Measurements from ENCODE around the gene FER.
"Not testable (repeated sequence)": the region's sequence is repeated elsewhere in the genome, so short reads cannot be mapped to it uniquely, and the experiment has no call there.

The FER gene

DNA sequence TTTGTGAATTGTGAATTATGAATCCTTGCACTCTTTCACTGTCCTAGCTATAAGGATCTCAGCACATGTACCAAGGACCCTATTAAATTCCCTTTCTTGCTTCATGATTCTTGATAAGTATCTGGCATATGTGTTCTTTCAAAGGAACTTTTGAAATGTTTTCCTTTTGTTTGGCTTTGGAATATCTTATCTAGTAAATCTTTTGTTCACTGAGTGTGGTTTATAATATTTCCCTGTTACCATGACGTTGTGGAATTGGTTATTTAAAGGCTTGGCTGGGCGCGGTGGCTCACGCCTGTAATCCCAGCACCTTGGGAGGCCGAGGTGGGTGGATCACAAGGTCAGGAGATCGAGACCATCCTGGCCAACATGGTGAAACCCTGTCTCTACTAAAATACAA, 151.5 kb downstream of the FER start:
- not testable (repeated sequence) for DNase-seq

DNA sequence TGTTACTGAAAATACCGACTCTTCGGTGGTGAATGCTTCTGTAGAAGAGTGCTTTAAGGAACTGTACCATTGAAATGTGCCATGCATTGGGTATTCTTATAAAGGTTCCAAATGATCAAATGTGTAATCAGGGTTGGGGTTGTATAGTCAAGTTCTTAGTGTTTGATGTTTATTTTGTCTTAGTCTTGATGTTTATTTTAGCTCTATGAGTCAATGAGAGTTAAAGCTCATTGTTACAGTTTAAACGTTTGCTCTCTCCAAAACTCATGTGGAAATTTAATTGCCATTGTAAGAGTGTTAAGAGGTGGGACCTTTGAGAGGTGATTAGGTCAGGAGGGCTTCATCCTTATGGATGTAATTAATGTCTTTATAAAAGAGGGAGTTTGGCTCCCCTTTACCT, 153.0 kb downstream of the FER start:
- no peak for DNase-seq

DNA sequence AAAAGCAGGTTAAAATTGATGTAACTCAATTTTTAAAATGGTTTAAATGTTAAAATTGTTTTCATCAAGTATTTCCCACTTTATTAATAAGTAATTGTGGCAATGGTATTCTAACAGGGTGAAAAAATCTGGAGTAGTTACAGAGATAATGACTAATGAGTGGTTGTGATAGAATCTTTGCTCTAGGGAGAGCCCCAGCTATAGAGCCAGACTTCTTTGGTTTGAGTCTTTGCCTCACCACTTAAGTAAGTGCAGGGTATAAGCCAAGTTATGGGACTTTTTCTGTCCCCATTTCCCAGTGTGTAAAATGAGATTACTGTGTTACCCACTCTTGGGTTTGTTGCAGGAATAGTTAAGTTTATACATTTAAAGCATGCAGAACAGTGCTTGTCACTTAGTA, 158.1 kb downstream of the FER start:
- DNase-seq = no peak

DNA sequence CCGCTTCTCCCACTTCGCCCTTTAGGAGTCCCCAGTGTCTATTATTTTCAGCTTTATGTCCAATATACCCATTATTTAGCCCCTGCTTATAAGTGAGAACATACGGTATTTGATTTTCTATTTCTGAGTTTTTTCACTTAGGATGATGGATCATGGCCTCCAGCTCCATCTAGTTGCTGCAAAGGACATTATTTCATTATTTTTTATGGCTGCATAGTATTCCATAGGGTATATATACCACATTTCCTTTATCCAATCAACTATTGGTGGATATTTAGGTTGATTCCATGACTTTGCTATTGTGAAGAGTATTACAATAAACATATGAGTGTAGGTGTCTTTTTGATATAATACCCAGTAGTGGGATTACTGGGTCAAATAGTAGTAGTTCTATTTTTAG, 162.9 kb downstream of the FER start:
- DNase-seq = no peak

DNA sequence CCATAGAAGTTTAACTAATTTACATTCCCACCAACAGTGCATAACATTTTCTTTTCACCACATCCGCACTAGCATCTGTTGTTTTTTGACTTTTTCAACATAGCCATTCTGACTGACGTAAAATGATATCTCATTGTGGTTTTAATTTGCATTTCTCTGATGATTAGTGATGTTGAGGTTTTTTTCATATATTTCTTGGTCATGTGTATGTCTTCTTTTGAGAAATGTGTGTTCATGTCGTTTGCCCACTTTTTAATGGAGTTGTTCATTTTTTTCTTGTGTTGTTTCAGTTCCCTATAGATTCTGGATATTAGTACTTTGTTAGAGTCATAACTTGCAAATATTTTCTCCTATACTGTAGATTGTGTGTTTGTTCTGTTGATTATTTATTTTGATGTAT, 163.4 kb downstream of the FER start:
- DNase-seq = no peak

DNA sequence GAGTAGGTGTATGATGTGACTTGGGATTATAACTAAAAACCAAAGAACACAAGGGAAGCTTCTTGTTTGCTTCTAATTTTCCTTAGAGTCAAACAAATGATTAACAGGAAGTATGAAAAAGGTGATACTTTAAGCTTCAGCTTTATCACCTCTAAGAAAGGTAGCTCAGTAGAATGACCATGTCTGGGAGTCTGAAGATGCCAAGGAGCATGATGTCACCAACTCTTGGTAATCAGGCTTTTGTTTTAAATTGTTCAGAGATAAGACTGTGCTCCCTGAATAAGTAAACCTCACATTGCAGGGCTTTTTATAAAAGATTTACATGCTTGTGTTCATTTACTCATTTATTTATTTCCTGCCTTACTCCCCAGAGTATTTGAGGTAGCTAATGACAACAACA, 169.9 kb downstream of the FER start:
- DNase-seq = no peak

DNA sequence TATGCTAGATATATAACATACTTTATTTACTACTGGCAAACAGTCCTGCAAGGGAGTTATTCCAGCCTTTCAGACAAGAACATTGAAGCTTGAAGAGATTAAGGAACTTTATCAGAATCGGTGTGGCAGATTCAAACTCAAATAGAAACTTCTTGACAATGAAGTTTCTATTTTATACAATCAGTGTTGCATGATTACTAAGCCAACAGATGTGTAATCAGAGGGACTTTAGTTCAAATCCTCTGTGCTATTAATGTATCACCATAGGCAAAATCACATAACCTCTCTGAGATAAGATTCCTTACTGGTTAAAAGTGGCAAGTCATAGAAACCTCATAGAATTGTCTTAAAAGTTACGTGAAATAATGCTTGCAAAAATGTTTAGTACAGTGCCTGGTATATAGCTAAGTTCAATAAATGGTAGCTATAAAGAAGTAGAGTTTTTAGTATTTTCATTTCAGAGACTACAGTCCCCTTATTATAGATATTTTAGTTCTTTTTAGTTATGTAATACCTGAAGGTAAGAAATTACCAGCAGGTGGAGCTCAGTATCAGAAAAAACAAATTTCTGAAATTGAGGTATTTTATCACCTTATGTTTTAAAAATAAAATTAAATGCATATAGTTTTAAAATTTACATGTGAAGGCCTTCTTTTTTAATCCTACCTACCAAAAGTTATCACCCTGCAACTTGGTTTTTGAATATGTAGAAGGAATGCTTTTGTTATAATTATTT, 172.1 kb downstream of the FER start:
- no peak for DNase-seq

DNA sequence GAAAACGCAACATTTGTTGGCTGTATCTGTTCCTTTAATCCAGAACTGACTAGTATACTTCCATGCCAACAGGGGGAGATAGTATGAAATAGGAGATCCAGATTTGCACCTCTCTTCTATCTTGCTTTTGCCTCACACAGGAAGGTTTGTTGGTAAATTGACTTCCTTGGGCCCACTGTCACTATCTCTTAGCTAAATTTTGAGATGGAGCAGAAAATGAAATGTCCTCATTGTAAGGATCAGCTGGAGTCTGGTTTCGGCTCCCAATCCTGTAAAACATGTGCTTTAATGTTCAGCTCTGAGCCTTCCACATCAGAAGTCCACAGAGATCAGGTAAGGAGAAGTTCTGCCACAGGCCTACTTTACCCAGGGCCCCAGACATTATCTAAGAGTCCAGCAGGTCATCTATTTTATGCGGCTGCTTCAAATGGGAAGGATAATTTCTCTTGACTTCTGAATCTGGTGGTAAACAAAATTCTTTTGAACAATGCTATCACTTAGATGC, 176.8 kb downstream of the FER start:
- DNase-seq = no peak

DNA sequence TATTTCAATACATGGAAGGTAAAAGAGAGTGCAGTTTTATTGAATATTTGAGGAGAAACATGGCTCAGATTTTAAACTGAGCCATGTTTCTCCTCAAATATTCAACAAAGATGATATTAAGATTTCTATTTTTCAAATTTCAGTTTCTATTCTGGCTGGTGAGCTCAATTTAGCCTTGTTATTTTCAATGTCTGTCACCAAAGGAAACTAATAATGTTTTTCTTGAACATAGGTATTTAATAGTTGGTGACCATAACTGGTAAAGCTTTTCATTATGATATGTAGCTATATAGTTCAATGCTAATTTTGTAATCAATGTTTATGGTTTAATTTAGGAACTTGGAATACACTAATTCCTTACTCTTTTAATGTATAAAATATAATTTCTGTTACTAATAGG, 177.4 kb downstream of the FER start:
- DNase-seq = no peak

DNA sequence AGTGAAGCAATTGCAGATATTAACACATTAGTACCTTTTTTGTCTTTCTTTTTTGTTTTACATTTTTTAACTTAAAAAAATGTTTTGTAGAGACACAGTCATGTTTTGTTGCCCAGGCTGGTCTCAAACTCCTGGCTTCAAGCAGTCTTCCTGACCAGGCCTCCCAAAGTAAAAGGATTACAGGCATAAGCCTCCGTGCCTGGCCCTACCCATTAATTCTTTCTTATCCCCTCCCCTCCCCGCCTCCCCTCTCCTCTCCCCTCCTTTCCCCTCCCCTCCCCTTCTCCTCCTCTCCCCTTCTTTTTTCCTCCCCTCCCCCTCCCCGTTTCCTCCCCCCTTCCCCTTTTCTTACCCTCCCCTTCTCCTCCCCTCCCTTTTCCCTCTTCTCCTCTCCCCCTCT, 182.4 kb downstream of the FER start:
- no peak for DNase-seq

DNA sequence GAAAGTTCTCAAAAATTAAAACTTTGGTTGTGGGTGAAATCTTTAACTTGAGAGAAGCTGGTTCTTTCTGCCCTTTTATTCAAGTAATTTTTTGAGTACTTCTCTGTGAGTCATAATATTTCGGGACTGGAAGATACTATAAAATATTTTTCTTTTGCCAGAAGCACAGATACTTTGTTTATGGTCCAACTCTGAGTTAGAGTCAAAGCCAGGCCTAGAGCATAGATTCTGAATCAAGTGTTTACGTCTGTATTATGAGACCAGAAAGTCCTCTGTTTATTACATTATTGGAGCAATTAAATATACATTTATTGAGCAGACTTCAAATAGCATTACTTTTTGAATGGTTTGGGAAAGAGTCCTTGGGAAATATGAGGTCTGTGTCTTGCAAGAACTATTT, 187.9 kb downstream of the FER start:
- DNase-seq = no peak

DNA sequence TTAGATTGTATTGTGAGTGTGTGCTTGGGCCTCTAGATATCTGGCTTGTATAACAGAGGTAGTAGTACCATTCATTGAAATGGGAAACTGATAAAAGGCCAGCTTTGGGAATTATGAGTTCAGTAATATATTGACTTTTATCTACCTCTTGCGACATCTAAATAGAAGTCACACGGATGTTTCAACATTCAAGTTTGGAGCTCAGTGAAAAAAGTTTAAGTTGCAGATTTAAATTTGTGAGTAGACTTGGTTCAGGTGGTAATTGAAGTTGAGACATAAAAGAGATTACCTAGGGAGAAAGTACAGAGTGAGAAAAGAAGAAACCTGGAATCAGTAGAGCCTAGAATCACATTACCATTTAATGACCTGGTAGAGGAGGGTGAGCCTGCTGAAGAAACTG, 189.5 kb downstream of the FER start:
- DNase-seq = no peak

DNA sequence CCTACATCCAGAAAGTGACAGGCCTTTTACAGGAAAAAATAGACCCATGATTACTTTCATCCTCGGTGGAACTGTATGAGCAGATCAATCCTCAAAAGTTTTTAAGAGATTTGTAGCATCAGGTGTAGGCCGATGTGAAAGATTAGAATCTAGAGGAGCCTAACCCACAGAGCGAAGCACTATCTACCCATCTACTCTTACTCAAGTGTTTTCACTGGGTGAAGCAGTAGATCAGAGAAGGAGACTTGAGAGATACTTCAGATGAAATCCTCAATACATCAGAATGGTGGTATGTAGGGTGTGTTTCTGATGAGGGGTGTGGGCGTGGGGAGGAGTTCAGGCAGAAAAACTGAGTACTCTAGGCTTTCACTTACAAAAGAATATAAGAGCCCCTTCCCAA, 192.8 kb downstream of the FER start:
- no peak for DNase-seq

DNA sequence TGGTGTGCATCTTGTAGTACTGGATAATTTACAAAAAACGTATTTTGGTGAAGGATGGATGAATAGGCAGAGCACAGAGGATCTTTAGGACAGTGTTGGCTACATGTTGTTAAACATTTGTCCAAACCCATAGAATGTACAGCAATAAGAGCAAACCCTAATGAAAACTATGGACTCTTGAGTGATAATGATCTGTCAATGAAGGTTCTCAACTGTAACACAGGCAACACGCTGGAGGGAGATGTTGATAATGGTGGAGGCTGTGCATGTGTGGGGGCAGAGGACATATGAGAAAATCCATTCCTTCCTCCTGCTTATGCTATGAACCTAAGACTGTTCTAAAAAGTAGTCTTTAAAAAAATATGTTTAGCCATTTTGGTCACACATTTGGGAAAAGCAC, 194.0 kb downstream of the FER start:
- no peak for DNase-seq

DNA sequence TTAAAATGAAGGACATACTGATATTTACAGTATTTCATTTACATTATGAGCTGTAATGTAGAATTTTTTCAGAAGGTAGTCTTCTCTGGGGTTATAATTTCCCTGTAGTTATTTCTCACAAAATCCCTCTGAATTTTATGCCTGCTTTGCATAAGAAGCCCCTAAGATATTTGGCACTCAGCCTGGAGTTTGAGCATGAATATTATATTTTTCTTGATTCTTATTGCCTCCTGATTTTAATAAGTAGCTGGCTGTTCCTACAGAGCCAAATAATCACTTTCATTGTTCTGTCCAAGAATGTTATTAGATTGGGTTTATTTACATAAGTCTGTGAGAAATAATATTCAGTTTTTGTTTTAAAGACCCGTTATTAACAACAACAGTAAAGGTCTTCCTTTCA, 195.0 kb downstream of the FER start:
- DNase-seq = no peak

DNA sequence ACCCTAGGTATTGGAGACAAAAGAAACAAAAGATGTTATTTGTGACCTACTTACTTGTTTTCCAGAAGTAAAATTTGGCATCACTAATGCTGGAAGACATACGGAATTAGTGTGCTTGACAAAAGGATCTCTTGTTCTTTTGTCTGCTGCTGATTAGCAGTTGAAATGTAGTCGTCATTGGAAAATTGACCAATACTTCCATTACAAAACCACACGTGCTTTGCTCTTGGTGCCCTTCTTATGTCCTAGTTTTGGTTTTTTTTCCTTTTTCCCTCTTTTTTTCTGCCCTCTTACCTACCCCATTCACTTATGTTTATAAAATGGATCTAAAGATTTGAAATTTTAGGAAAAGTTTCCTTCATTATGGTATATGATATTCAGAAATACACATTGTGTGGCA, 197.4 kb downstream of the FER start:
- DNase-seq = no peak

DNA sequence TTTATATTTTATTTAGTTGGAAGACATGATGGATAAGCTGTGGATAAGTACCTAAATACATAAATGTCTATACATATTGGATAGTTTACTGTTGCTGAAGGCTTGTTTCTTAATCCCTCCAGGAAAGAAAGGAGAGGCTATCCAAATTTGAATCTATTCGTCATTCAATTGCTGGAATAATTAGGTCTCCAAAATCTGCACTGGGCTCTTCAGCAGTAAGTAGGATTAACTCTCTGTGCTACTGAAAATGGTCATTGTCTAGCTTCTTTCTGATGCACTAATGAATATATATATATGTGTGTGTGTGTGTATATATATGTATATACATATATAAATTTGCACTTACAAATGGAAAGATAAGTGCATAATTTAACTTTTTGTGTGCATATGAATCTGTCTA, 198.3 kb downstream of the FER start:
- DNase-seq = no peak

DNA sequence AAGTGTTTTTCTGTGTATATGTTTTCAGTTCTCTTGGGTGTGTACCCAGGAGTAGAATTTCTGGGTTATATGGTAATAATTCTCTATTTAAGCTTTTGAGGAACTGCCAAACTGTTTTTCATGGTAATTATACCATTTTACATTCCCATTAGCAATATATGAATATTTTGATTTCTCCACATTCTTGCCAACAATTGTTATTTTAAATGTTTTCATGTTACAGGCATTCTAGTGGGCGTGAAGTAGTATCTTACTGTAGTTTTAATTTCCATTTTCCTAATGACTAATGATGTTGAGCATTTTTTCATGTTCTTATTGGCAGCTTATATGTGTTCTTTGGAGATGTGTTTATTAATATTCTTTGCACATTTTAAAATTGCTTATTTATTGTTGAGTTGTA, 199.5 kb downstream of the FER start:
- DNase-seq = no peak

DNA sequence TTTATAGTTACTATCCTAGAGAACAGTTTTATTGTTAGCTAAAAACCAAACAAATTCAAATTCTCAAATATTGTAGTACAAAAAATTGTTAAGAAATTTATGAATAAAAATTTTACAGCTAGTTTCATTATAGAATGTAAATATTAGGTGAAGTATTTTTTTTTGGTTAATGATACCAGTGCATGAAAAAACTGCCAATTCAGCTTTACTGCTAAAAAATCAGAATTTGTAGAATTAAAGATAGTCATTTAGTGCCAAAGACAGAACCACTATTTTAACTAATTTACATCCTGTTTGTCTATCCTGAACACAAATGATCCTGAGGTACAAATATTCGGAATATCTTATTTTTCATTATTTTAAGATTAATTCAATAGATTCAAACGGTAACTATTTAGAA, 202.6 kb downstream of the FER start:
- no peak for DNase-seq

DNA sequence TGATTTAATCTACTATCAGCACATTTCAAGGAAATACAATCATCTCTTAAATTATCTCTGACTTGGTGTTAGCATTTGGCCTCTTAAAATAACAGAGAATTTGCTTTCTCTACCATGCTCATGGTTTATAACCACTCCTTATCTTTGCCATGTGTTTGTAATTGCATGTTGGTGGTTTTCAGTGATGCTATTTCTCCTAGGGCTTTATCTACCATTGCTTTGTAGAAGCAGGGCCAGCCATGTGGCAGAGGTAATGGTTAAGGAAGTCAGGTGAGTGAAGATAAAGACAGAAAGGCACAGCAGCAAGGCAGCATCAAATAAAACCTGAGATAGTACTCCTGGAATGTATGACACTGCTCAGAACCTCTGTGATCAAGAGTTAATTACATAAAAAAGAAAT, 206.2 kb downstream of the FER start:
- DNase-seq = no peak

DNA sequence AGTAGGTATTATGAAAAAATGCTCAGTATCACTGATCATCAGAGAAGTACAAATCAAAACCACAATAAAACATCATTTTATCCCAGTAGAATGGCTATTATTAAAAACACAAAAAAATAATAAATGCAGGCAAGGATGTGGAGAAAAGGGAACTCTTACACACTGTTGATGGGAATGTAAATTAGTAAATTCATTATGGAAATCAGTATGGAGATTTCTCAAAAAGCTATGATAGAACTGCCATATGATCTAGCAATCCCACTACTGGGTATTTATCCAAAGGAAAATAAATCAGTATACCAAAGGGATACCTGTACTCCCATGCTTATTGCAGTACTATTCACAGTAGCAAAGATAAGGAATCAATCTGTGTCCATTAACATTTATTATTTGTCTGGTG, 209.6 kb downstream of the FER start:
- no peak for DNase-seq

DNA sequence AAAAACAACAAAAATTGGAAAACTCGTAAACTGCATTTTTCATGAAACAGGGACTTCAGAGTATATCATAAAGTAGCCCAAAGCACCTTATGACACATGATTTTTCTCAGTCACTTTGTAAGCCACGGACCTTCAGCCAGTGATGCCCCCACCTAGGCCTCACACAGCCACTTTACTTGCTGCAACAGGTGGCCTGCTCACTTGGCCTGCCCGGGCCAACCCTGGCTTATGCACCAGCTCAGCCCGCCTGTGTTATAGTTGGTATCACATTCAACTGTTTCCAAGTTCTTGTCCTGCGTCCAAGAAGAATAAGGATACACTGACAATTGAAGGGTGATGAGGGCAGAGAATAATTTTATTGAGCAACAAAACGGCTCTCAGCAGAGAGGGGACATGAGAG, 219.2 kb downstream of the FER start:
- no peak for DNase-seq

DNA sequence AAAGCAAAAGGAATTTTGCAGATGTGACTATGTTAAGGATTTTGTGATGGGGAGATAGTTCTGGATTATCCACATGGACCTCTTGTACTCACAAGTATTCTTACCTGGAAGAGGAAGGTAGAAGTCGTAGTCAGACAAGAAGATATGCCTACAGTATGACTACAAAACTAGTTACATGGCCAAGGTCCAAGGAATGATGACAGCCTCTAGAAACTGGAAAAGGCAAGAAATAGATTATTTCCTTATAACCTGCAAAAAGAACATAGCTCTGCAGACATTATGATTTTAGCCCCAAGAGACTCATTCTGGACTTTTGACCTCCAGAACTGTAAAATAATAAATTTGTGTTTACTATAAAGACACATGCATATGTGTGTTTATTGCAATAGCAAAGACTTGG, 226.9 kb downstream of the FER start:
- no peak for DNase-seq

DNA sequence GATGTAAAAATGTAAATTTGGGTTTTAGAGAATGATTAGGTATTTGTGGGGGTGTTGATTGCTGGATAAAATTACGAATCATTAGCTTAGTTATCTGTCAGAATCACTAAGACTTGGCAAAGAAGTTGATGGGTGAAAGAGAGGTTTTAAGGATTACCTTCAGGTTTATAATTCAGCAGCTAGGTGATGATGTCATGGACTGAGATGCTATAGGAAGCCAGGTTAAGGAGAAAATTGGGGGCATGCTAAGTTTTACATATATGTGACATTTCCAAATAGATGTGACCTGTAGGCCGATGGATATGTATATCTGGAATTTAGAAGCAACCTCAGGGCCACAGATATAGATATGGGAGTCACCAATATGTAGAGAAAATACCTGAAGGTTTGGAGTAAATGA, 228.0 kb downstream of the FER start:
- no peak for DNase-seq

DNA sequence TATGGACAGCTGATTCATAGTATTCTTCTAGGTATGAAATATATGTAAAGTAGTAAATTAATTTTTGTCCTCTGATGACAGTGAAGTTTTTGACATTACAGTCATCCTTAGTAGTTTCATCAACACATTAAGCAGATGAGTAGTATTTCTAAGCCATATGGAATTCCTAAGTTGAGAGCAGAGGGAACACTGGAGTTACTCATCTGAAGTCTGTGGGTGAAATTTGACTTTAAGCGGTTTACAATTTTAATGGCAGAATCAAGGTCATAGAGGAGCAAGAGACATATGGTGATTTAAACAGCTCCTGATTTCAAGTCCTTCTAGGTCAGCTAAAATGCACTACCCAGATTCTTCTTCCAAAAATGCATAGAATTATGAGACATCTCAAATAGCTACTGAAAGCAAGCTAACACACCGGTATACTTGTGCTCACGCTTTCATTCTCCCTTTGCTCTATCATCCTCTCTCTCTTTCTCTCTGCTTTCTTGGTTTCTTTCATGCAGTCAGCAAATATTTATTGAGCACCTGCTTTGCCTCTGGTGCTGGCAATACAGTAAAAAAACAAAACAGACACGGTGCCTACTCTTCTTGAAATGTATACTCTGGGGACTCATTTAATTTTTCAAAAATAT, 235.9 kb downstream of the FER start:
- DNase-seq = no peak
